ENCODE results near the gene SIRPB2.

The SIRPB2 gene

GRCh38 chr20:1448081-1448620, 43.1 kb downstream of the SIRPB2 start:
- in situ Hi-C loops (cut with MboI; ENCODE audit: low sequenced_read_pairs, unreplicated experiment) = loop anchor here (10.0 kb wide), 1 partner anchor 133 kb away; no protein-coding TSS in a partner anchor
- no peak for TF ChIP-seq CTCF (IDR thresholded peaks at IDR 0.05; ENCODE audit: borderline replicate concordance, control extremely low read depth, extremely low read depth, insufficient read depth, missing control alignments)
- DNase-seq (ENCODE audit: low spot score) = no peak

DNA sequence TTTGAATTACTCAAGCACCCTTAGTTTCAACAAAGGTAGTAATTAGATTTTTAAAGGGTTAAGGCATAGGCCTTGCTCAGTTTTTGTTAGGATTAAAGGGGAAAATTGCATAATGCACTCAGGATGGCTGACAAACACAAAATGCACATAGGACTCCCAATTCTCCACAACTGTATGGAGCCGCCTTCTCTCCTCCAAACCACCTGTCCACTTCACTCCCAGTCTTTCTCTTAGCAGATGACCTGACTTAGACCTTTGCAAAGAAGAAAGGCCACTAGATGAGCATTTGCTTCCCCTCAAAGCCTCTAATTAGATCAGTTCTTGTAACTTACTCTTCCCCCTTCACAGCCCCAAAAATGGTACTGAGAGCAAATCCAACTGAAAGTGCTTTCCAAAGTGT, 44.7 kb downstream of the SIRPB2 start:
- DNase-seq (ENCODE audit: low spot score) = no peak
- in situ Hi-C loops (cut with MboI; ENCODE audit: low sequenced_read_pairs, unreplicated experiment) = loop anchor here (10.0 kb wide), 1 partner anchor 132 kb away; no protein-coding TSS in a partner anchor
- no peak for TF ChIP-seq CTCF (IDR thresholded peaks at IDR 0.05; ENCODE audit: borderline replicate concordance, control extremely low read depth, extremely low read depth, insufficient read depth, missing control alignments)

DNA sequence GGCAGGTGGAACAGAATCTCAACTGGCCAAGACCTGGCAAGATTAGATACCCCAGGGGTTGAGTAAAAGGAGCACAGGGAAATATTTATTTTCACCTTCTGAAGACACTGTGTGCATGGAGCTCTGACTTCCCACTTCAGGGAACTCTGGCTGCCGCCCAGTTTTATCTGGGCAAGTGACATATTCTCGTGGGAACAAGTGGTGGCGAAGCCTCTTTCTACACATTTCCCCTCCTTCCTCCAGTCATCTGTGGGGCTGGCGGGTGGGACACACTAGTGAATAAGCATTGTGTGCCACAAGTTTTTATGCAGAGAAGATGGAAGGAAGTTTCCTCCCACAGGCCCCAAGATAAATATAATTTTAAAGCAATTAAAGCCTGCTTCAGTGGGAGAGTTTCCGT, 48.1 kb downstream of the SIRPB2 start:
- in situ Hi-C loops (cut with MboI; ENCODE audit: low sequenced_read_pairs, unreplicated experiment) = loop anchor here (10.0 kb wide), 1 partner anchor 128 kb away; no protein-coding TSS in a partner anchor
- TF ChIP-seq CTCF (IDR thresholded peaks at IDR 0.05; ENCODE audit: borderline replicate concordance, control extremely low read depth, extremely low read depth, insufficient read depth, missing control alignments) = no peak
- DNase-seq (ENCODE audit: low spot score) = no peak

- TF ChIP-seq CTCF (IDR thresholded peaks at IDR 0.05; ENCODE audit: borderline replicate concordance, control extremely low read depth, extremely low read depth, insufficient read depth, missing control alignments) = no peak
- in situ Hi-C loops (cut with MboI; ENCODE audit: low sequenced_read_pairs, unreplicated experiment) = loop anchor here (10.0 kb wide), 1 partner anchor 128 kb away; no protein-coding TSS in a partner anchor
- no peak for DNase-seq (ENCODE audit: low spot score)
Observed at GRCh38 chr20:1442304-1442703, 48.9 kb downstream of the SIRPB2 start.

DNA sequence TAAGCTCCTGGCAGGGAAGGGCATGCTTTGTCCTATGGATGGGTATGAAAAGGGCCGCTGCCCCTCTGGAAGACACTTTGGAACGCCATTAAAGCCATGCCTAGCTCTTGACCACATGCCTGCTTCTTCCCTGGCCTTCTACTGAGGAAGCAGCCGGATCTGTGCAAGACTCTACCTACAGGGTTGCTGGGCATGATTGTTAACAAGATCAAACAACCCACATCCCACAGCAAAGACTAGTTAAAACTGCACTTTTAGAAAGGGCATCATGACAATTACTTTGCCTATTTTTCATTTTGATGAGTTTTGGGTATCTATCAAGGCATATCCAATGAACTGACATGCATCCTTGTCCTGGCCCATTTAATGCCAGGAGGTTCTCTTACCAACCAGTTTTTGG, 50.1 kb downstream of the SIRPB2 start:
- TF ChIP-seq CTCF (IDR thresholded peaks at IDR 0.05; ENCODE audit: borderline replicate concordance, control extremely low read depth, extremely low read depth, insufficient read depth, missing control alignments) = no peak
- in situ Hi-C loops (cut with MboI; ENCODE audit: low sequenced_read_pairs, unreplicated experiment) = loop anchor here (10.0 kb wide), 1 partner anchor 126 kb away; no protein-coding TSS in a partner anchor
- no peak for DNase-seq (ENCODE audit: low spot score)

- no peak for TF ChIP-seq CTCF (IDR thresholded peaks at IDR 0.05; ENCODE audit: borderline replicate concordance, control extremely low read depth, extremely low read depth, insufficient read depth, missing control alignments)
- peak; percentile 30 for DNase-seq (ENCODE audit: low spot score)
- in situ Hi-C loops (cut with MboI; ENCODE audit: low sequenced_read_pairs, unreplicated experiment) = loop anchor here (10.0 kb wide), 1 partner anchor 125 kb away; no protein-coding TSS in a partner anchor
Observed at GRCh38 chr20:1440024-1440423, 51.2 kb downstream of the SIRPB2 start.

Measured in GM13976 (cell line).